ENCODE measurements around the gene SERPINI1. TPM values are rescaled to one million over a fixed set of nuclear protein-coding genes. Genes with fewer than 3 reads are reported as not detected.

SERPINI1 gene, protein sequence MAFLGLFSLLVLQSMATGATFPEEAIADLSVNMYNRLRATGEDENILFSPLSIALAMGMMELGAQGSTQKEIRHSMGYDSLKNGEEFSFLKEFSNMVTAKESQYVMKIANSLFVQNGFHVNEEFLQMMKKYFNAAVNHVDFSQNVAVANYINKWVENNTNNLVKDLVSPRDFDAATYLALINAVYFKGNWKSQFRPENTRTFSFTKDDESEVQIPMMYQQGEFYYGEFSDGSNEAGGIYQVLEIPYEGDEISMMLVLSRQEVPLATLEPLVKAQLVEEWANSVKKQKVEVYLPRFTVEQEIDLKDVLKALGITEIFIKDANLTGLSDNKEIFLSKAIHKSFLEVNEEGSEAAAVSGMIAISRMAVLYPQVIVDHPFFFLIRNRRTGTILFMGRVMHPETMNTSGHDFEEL
- total RNA-seq: 1 to 10 TPM in 2 of 3 donors, under 1 TPM in 1; 0.84 to 3.6 (median 1.3) TPM
- long read RNA-seq, donor 1, partial matches to known transcripts: 0 of 4 reads
- long read RNA-seq, donor 1, other reads (novel, unspliced or antisense): 0 of 4 reads
- long read RNA-seq, donor 2, partial matches to known transcripts: 0 of 2 reads
- long read RNA-seq, donor 2, other reads (novel, unspliced or antisense): 0 of 2 reads

DNA sequence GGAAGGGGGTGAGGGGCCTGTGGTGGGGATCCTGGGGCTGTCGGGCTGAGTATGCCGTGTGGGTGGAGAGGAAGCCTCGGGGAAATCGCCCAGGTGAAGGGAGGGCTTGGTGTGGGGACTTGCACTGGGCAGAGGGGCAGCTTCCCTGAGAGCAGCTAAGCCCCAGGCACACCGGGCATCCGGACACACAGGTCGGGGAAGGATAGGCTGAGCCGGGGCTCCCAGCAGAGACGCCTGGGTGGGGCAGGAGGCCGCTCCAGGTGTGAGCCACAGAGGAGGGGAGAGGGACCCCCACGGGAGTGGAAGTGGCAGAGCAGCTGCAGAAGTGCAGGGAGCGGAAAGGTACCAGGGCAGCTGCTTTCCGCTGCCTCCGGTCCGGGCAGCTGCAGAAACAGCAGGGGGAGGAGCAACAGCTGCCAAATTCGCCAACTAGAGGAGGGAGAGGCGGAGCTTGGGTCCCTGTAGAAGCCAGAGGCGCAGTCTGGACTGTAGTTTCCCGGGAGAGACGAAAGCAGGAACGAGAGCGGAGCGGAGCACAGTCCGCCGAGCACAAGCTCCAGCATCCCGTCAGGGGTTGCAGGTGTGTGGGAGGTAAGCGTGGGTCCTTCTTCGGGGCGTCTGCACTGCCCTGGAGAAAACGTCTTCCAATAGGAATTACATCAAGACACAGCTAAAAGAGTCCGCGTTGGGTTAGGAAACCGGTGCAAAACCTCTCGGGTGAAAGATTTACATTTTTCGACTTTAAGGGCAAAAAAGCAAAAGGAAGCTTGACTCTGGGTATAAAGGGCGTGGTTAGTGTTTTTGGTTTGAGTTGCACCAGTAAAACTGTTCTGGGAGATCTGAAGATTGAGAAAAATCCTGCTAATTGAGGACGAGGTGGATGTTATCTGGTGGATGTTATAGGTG, at the start of gene SERPINI1:
TSS of gene SERPINI1 (plus strand) at position 489 of the 906 bp plus-strand sequence. CDS start 53,408 bp downstream, outside the sequence.
- TF ChIP-seq, protein P1, sequence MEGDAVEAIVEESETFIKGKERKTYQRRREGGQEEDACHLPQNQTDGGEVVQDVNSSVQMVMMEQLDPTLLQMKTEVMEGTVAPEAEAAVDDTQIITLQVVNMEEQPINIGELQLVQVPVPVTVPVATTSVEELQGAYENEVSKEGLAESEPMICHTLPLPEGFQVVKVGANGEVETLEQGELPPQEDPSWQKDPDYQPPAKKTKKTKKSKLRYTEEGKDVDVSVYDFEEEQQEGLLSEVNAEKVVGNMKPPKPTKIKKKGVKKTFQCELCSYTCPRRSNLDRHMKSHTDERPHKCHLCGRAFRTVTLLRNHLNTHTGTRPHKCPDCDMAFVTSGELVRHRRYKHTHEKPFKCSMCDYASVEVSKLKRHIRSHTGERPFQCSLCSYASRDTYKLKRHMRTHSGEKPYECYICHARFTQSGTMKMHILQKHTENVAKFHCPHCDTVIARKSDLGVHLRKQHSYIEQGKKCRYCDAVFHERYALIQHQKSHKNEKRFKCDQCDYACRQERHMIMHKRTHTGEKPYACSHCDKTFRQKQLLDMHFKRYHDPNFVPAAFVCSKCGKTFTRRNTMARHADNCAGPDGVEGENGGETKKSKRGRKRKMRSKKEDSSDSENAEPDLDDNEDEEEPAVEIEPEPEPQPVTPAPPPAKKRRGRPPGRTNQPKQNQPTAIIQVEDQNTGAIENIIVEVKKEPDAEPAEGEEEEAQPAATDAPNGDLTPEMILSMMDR (IDR thresholded peaks at IDR 0.05): no peak
- intact Hi-C loops (cut with DNase I, micrococcal nuclease): no loop called here
- DNase-seq: peak; percentile 88 to 94 (median 92)
- ATAC-seq: peak; percentile 82
- Histone ChIP-seq H3K36me3 (ENCODE audit: low read depth) (no peaks in the 10 kb centered on the region), H3K9me3 (no peaks in the 10 kb centered on the region), H3K4me1 (ENCODE audit: low read depth) (peaks cover 15% of the 10 kb centered on the region), H3K4me3 (peak within 1 kb of the TSS; percentile 52)

DNA sequence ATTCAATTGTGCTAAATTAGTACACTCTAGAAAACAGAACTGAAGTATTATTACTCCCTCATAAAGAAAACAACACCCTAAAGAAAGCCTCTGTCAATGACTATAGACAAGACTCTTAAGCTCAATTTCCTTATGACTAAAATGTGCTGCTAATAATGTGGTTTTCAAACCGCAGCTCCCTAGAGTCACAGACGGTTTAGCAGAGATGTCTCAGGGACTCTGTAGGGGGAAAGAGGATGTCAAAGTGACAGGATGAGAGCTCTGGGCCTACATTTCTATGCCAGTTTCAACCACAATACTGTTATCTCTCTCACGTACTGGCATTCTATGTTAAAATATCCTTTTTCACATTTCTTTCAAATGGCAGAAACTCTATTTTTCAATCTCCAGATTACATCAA, 44.2 kb upstream of the SERPINI1 start:
- Histone ChIP-seq H3K9me3 (no peaks in the 10 kb centered on the region), H3K4me3 (no peak overlapping the region), H3K36me3 (ENCODE audit: low read depth) (no peaks in the 10 kb centered on the region), H3K4me1 (ENCODE audit: low read depth) (no peaks in the 10 kb centered on the region)
- TF ChIP-seq, protein P1 (IDR thresholded peaks at IDR 0.05): no peak
- ATAC-seq (peak; percentile 25), DNase-seq (no peak)
- intact Hi-C loops (cut with DNase I, micrococcal nuclease): no loop called here

DNA sequence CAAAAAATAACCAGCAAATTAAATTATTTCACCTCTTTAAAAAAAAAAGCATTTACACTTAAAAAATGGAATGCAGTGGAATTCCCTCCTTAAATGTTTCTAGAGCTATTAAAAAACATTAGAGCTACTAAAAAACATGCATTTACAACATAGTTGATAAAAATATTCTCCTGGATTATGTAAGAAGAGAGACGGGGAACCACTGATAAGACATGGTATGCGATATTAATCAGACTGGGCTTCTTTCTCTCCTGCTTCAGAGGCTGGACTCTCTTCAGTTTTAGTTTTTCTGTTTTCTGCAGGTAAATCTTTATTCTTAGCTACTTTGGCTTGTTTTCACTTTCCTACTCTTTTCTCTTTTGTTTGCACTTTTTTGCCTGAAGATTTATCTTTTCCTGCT, 41.4 kb upstream of the SERPINI1 start:
- ATAC-seq (no peak), DNase-seq (no peak)
- Histone ChIP-seq H3K4me1 (ENCODE audit: low read depth) (no peaks in the 10 kb centered on the region), H3K9me3 (no peaks in the 10 kb centered on the region), H3K36me3 (ENCODE audit: low read depth) (no peaks in the 10 kb centered on the region), H3K4me3 (no peak overlapping the region)
- TF ChIP-seq, protein P1 (IDR thresholded peaks at IDR 0.05): no peak
- intact Hi-C loops (cut with DNase I, micrococcal nuclease): no loop called here

DNA sequence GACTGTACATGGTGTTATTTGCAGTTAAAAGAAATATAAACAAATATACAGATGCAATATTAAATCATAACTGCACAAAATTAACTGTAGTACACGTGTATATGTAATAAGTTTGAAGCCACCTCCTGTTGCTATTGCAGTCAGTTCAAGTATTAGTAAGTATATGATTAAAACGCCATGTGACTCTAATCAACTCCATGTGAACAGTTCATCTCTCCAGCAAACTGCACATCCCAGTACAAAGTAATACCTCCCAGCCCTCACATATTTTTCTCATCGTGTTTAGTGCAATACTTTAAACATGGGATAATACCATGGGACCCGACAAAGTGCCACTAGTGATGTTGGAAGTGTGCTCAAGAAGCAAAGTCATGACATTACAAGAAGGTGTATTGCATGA, 35.5 kb upstream of the SERPINI1 start:
- DNase-seq (no peak), ATAC-seq (no peak)
- no peaks in the 10 kb centered on the region for H3K9me3 ChIP-seq
- no peak overlapping the region for H3K4me3 ChIP-seq
- TF ChIP-seq, protein P1 (IDR thresholded peaks at IDR 0.05): no peak
- H3K4me1 ChIP-seq (ENCODE audit: low read depth): no peaks in the 10 kb centered on the region
- H3K36me3 ChIP-seq (ENCODE audit: low read depth): no peaks in the 10 kb centered on the region
- intact Hi-C loops (cut with DNase I, micrococcal nuclease): no loop called here

DNA sequence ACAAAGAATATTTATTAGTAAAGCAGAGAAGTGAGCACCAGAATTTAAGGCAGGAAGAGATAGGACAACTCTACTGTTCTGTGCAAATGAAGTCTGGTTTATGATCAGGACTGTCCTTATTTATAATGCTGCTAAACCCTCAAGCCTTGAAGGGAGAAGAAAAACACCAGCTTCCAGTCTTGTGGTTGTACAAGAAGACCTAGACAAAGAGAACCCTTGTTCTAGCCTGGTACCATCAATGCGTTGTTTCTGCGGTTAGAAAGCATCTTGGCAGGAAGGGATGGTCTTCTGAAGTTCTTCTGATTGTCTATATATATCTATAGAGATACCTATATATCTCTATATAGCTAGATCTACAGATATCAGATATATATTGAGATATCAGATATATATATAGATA, 34.6 kb upstream of the SERPINI1 start:
- intact Hi-C loops (cut with DNase I, micrococcal nuclease): no loop called here
- ATAC-seq: no peak
- no peaks in the 10 kb centered on the region for H3K4me1 ChIP-seq (ENCODE audit: low read depth)
- no peaks in the 10 kb centered on the region for H3K9me3 ChIP-seq
- H3K4me3 ChIP-seq: no peak overlapping the region
- TF ChIP-seq, protein P1 (IDR thresholded peaks at IDR 0.05): no peak
- H3K36me3 ChIP-seq (ENCODE audit: low read depth): no peaks in the 10 kb centered on the region
- DNase-seq: no peak

Measured in mucosa of descending colon (tissue), 3 donors.